SU-DHL-6 (cell line): ENCODE results near the gene RHEBL1.
A peak's percentile ranks its signal among the peaks of the same experiment; 100 is the strongest.

ENCODE experiments used
- H2AFZ ChIP-seq: fragments of 200-600 bp; sonication (generic); 2 replicates; pipeline ENCODE4 v1.6.1; 2014; ENCODE audit warnings: low read depth, mild to moderate bottlenecking, moderate library complexity, mixed read lengths, antibody characterized with exemption, low read length; ENCODE audit not compliant: severe bottlenecking
- H3F3A ChIP-seq: fragments of 200-600 bp; shearing (Covaris generic); 2 replicates; pipeline ENCODE4 v1.6.0; 2016; ENCODE audit warnings: antibody characterized with exemption, mild to moderate bottlenecking; ENCODE audit not compliant: insufficient read depth
- H3K27ac ChIP-seq: fragments of 200-600 bp; sonication (generic); 2 replicates; pipeline ENCODE4 v1.5.1; 2016; ENCODE audit warnings: low read depth, mild to moderate bottlenecking, low read length, moderate library complexity, mixed read lengths
- H3K27me3 ChIP-seq: fragments of 200-600 bp; sonication (generic), shearing (Covaris generic); 2 replicates; pipeline ENCODE4 v1.6.0; 2014; ENCODE audit warnings: mild to moderate bottlenecking, low read length
- H3K36me3 ChIP-seq: fragments of 200-600 bp; sonication (generic); 2 replicates; pipeline ENCODE4 v1.6.1; 2014; ENCODE audit warnings: mild to moderate bottlenecking, low read length, mixed read lengths
- H3K4me2 ChIP-seq: fragments of 300-600, 200-600 bp; shearing (Covaris generic), sonication (generic); 2 replicates; pipeline ENCODE4 v1.6.0; 2014; ENCODE audit warnings: low read length, low read depth, mild to moderate bottlenecking; ENCODE audit not compliant: poor library complexity, severe bottlenecking
- H3K4me3 ChIP-seq: fragments of 200-600 bp; sonication (generic); 2 replicates; pipeline ENCODE4 v1.5.1; 2014; ENCODE audit warnings: antibody characterized with exemption, low read length, mild to moderate bottlenecking, mixed read lengths; ENCODE audit not compliant: insufficient read depth, poor library complexity, severe bottlenecking
- H3K79me2 ChIP-seq: fragments of 200-600 bp; sonication (generic); 2 replicates; pipeline ENCODE4 v1.6.1; 2014; ENCODE audit warnings: mild to moderate bottlenecking, low read length, moderate library complexity; ENCODE audit not compliant: insufficient read depth
- H3K9ac ChIP-seq: fragments of 200-600 bp; sonication (generic); 2 replicates; pipeline ENCODE4 v1.7.0; 2014; ENCODE audit warnings: mild to moderate bottlenecking, low read length
- H3K9me2 ChIP-seq: fragments of 200-600 bp; sonication (generic); replicated peaks from 2 replicates; pipeline ENCODE4 v1.6.1; 2014; ENCODE audit warnings: low read length; ENCODE audit not compliant: insufficient read depth
- H3K9me3 ChIP-seq: fragments of 200-600 bp; sonication (generic); 2 replicates; pipeline ENCODE4 v1.6.1; 2014; ENCODE audit warnings: low read length, mixed read lengths; ENCODE audit not compliant: insufficient read depth
- H4K20me1 ChIP-seq: fragments of 200-600 bp; sonication (generic); 2 replicates; pipeline ENCODE4 v1.6.1; 2014; ENCODE audit warnings: low read depth, mild to moderate bottlenecking, antibody characterized with exemption, low read length, moderate library complexity, mixed read lengths
- CTCF ChIP-seq: fragments of 200-600 bp; sonication (generic); IDR thresholded peaks from one replicate; pipeline ENCODE4 v1.5.1; 2017; ENCODE audit warnings: antibody characterized with exemption, mild to moderate bottlenecking, low read length, moderate library complexity; ENCODE audit not compliant: insufficient read depth, poor library complexity, severe bottlenecking
- EZH2phosphoT487 ChIP-seq: fragments of 200-600 bp; sonication (generic), shearing (Covaris generic); conservative IDR thresholded peaks from 2 replicates; pipeline ENCODE4 v1.6.1; 2018; ENCODE audit warnings: mild to moderate bottlenecking, antibody characterized with exemption, low read length, moderate library complexity, mixed read lengths

RHEBL1 gene

GRCh38 chr12:49059045-49059298 is 10.8 kb downstream of the RHEBL1 start:
- H3K27me3 ChIP-seq, result no peaks in the 10 kb centered on the region
- H4K20me1 ChIP-seq, result peaks cover 15% of the 10 kb centered on the region; the same call in 1 of the 2 replicates
- no peaks in the 10 kb centered on the region for H3K9me2 ChIP-seq
- H3F3A ChIP-seq, result peaks cover 10% of the 10 kb centered on the region
- peak overlapping the region; percentile 78; the same call in 1 of the 2 replicates for H3K27ac ChIP-seq
- peak overlapping the region; percentile 98 for H3K4me3 ChIP-seq
- peaks cover 66% of the 10 kb centered on the region for H3K79me2 ChIP-seq
- H3K9ac ChIP-seq, result peak overlapping the region; percentile 96
- peak overlapping the region; percentile 96 for H3K4me2 ChIP-seq
- H2AFZ ChIP-seq, result no peak overlapping the region
- H3K36me3 ChIP-seq, result no peaks in the 10 kb centered on the region
- no peak for TF ChIP-seq CTCF
- no peak for TF ChIP-seq EZH2phosphoT487
- no peaks in the 10 kb centered on the region for H3K9me3 ChIP-seq

- Histone ChIP-seq H3F3A (peaks cover 10% of the 10 kb centered on the region), H3K4me3 (peak overlapping the region; percentile 98), H3K27ac (no peak overlapping the region), H3K36me3 (no peaks in the 10 kb centered on the region), H3K9ac (peak overlapping the region; percentile 96), H3K79me2 (peaks cover 66% of the 10 kb centered on the region), H2AFZ (no peak overlapping the region), H3K9me3 (no peaks in the 10 kb centered on the region), H3K27me3 (no peaks in the 10 kb centered on the region), H3K9me2 (no peaks in the 10 kb centered on the region), H3K4me2 (peak overlapping the region; percentile 96), H4K20me1 (peaks cover 15% of the 10 kb centered on the region; the same call in 1 of the 2 replicates)
- TF ChIP-seq CTCF, result no peak
- no peak for TF ChIP-seq EZH2phosphoT487
Measured at GRCh38 chr12:49058366-49059044, 11.3 kb downstream of the RHEBL1 start.

- TF ChIP-seq EZH2phosphoT487 (no peak), CTCF (no peak)
- Histone ChIP-seq H3K27ac (0 out of 2 replicates have a peak overlapping the region, but pooled peaks have one; percentile 12), H3K79me2 (peaks cover 66% of the 10 kb centered on the region), H3K4me2 (peak overlapping the region; percentile 96), H4K20me1 (peaks cover 15% of the 10 kb centered on the region; the same call in 1 of the 2 replicates), H3K4me3 (peak overlapping the region; percentile 98), H3K9ac (peak overlapping the region; percentile 96), H3K9me2 (no peaks in the 10 kb centered on the region), H3K36me3 (no peaks in the 10 kb centered on the region; the same call in 1 of the 2 replicates), H3K9me3 (no peaks in the 10 kb centered on the region), H2AFZ (no peak overlapping the region), H3K27me3 (no peaks in the 10 kb centered on the region), H3F3A (peaks cover 5% of the 10 kb centered on the region; the same call in 1 of the 2 replicates)
Measured at GRCh38 chr12:49057888-49058287, 11.9 kb downstream of the RHEBL1 start.
